CD4-positive, alpha-beta T cell (primary cell): ENCODE data around the gene MEI4. TPM values are rescaled to one million over a fixed set of nuclear protein-coding genes. Genes with fewer than 3 reads are reported as not detected.

Experiments
- ATAC-seq: fragments of 200-7000 bp; cut with Tn5 transposase; one replicate; pipeline ENCODE4 v1.10.0; 2022; ENCODE audit warnings: mild to moderate bottlenecking; ENCODE audit not compliant: poor library complexity
- CTCF ChIA-PET: fragments of 350-600 bp; sonication (Branson Sonifier 250); formaldehyde crosslinking; loops from one replicate; lab custom pipeline; 2021; ENCODE audit warnings: antibody characterized with exemption, inconsistent platforms; lab: Charles Lee
- POLR2A ChIA-PET: fragments of 350-600 bp; sonication (Branson Sonifier 250); formaldehyde crosslinking; loops from one replicate; lab custom pipeline; 2021; ENCODE audit warnings: antibody characterized with exemption, inconsistent platforms; lab: Charles Lee
- DNase-seq, 14 experiments: peaks; one replicate each; pipeline ENCODE4 v3.0.0-alpha.2; 2013 to 2020; ENCODE audit warnings: mixed read lengths in 2 of 14
- H3K27ac ChIP-seq, 2 donors: one replicate each; pipeline versions ENCODE4 v1.5.1 to v1.7.0; 2013; ENCODE audit warnings: low read length in 2 of 2, low read depth in 1 of 2, mild to moderate bottlenecking in 1 of 2
- H3K27me3 ChIP-seq, 2 experiments: 1 replicate in 1 of 2; 2 replicates in 1 of 2; pipeline versions ENCODE4 v1.6.1 to v1.7.0; 2013; ENCODE audit warnings: low read length in 2 of 2, control low read depth in 1 of 2, mild to moderate bottlenecking in 1 of 2, moderate library complexity in 1 of 2; ENCODE audit not compliant: insufficient read depth in 2 of 2, control insufficient read depth in 1 of 2
- H3K36me3 ChIP-seq: one replicate; pipeline ENCODE4 v1.6.1; 2013; ENCODE audit warnings: low read length, control low read depth; ENCODE audit not compliant: insufficient read depth
- H3K4me1 ChIP-seq: one replicate; pipeline ENCODE4 v1.6.1; 2013; ENCODE audit warnings: low read length, control low read depth; ENCODE audit not compliant: insufficient read depth
- H3K4me3 ChIP-seq: one replicate; pipeline ENCODE4 v1.5.1; 2013; ENCODE audit warnings: mild to moderate bottlenecking, low read length, moderate library complexity
- H3K9me3 ChIP-seq, 2 experiments: 1 replicate in 1 of 2; 2 replicates in 1 of 2; pipeline versions ENCODE4 v1.6.1 to v1.7.0; 2013; ENCODE audit warnings: low read length in 2 of 2, mild to moderate bottlenecking in 2 of 2, control low read depth in 1 of 2, moderate library complexity in 1 of 2; ENCODE audit not compliant: control insufficient read depth in 1 of 2, insufficient read depth in 1 of 2
- H3K27ac Mint-ChIP-seq: one replicate; pipeline ENCODE4 v1.8.0; 2020; ENCODE audit warnings: mixed read lengths
- H3K27me3 Mint-ChIP-seq: one replicate; pipeline ENCODE4 v1.8.0; 2021; ENCODE audit warnings: mixed read lengths
- H3K36me3 Mint-ChIP-seq: one replicate; pipeline ENCODE4 v1.8.0; 2021; ENCODE audit warnings: low read depth, mixed read lengths
- H3K4me1 Mint-ChIP-seq: one replicate; pipeline ENCODE4 v1.8.0; 2021; ENCODE audit warnings: low read depth, mixed read lengths
- H3K4me3 Mint-ChIP-seq: one replicate; pipeline ENCODE4 v1.8.0; 2020; ENCODE audit warnings: mild to moderate bottlenecking, mixed read lengths
- H3K9me3 Mint-ChIP-seq: one replicate; pipeline ENCODE4 v1.8.0; 2020; ENCODE audit warnings: mixed read lengths
- intact Hi-C, 2 experiments: fragments of 100-400 bp; cut with DNase I in 1 of 2; cut with micrococcal nuclease in 1 of 2; formaldehyde crosslinking; loops; one replicate each; pipeline versions ENCODE4 v1.15.1 to v1.9.0; 2023 to 2025; cut with DNase I, micrococcal nuclease
- total RNA-seq, 174 experiments: library from RNA in 2 of 174; stranded (reverse) in 2 of 174; gene quantifications; one replicate each; pipeline ENCODE4 v1.2.3 and lab custom pipeline; 2021 to 2026
- TF ChIP-seq, protein P1 (sequence below): fragments of 200-600 bp; IDR thresholded peaks from one replicate; pipeline ENCODE4 v1.8.0; 2022; ENCODE audit warnings: antibody characterized with exemption, mild to moderate bottlenecking

Gene MEI4
- total RNA-seq, 2 experiments from 2014 or later, result not detected

DNA sequence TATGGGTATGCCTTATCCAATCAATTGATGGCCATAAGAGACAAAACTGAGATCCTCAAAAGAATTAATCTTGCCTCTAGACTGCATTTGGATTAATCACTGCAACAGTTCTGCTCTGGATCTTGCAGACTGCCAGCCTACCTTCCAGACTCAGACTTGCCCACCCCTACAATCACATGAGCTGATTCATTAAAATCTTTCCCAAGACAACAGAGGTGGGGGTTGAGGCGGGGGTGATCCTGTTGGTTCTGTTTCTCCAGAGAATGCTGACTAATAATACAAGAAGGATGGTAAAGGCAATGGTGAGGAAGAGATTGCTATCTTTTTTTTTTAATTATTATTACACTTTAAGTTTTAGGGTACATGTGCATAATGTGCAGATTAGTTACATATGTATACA, 43.7 kb upstream of the MEI4 start:
- H3K4me3 ChIP-seq, result no peak overlapping the region
- no peak for ATAC-seq
- Mint-ChIP-seq H3K36me3 (no peaks in the 10 kb centered on the region), H3K9me3 (peaks cover 5% of the 10 kb centered on the region), H3K27me3 (no peaks in the 10 kb centered on the region), H3K27ac (no peak overlapping the region), H3K4me1 (no peaks in the 10 kb centered on the region), H3K4me3 (no peak overlapping the region)
- no peak for DNase-seq
- H3K4me1 ChIP-seq, result no peaks in the 10 kb centered on the region
- intact Hi-C loops, result no loop called here
- no peaks in the 10 kb centered on the region for H3K27me3 ChIP-seq
- no peaks in the 10 kb centered on the region for H3K36me3 ChIP-seq
- no peaks in the 10 kb centered on the region for H3K9me3 ChIP-seq
- no peak overlapping the region for H3K27ac ChIP-seq
- TF ChIP-seq, protein P1, sequence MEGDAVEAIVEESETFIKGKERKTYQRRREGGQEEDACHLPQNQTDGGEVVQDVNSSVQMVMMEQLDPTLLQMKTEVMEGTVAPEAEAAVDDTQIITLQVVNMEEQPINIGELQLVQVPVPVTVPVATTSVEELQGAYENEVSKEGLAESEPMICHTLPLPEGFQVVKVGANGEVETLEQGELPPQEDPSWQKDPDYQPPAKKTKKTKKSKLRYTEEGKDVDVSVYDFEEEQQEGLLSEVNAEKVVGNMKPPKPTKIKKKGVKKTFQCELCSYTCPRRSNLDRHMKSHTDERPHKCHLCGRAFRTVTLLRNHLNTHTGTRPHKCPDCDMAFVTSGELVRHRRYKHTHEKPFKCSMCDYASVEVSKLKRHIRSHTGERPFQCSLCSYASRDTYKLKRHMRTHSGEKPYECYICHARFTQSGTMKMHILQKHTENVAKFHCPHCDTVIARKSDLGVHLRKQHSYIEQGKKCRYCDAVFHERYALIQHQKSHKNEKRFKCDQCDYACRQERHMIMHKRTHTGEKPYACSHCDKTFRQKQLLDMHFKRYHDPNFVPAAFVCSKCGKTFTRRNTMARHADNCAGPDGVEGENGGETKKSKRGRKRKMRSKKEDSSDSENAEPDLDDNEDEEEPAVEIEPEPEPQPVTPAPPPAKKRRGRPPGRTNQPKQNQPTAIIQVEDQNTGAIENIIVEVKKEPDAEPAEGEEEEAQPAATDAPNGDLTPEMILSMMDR, result no peak
- ChIA-PET CTCF (interaction anchor here (0.6 kb wide), 1 partner anchor 119 kb away, joined by 3 read pairs; no protein-coding TSS in a partner anchor), POLR2A (no interaction called here)

DNA sequence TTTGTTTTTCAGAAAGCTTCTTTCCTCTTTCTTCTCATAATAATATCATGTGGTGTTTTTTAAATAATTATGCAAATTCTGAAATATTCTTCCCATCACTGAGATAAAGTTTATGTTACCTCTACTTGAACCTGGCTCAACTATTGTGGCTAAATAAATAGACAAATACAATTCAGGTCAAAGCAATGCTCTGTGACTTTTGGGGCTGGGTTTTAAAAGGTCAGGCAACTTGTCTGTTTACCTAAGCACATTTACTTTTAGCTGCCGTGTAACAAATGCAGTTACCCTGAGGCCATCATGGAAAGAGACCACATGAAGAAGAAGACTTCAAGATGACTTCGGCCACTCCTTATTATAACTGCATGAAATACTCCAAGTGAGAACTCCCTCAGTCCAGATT, 33.7 kb upstream of the MEI4 start:
- Mint-ChIP-seq H3K27ac (no peak overlapping the region), H3K27me3 (no peaks in the 10 kb centered on the region), H3K4me1 (no peaks in the 10 kb centered on the region), H3K9me3 (no peaks in the 10 kb centered on the region), H3K4me3 (no peak overlapping the region), H3K36me3 (no peaks in the 10 kb centered on the region)
- H3K4me1 ChIP-seq, result no peaks in the 10 kb centered on the region
- no peak for DNase-seq
- ChIA-PET CTCF (no interaction called here), POLR2A (no interaction called here)
- intact Hi-C loops, result no loop called here
- H3K27me3 ChIP-seq, result no peaks in the 10 kb centered on the region
- ATAC-seq, result no peak
- H3K36me3 ChIP-seq, result no peaks in the 10 kb centered on the region
- H3K4me3 ChIP-seq, result no peak overlapping the region
- no peaks in the 10 kb centered on the region for H3K9me3 ChIP-seq
- no peak overlapping the region for H3K27ac ChIP-seq
- TF ChIP-seq, protein P1, result no peak

DNA sequence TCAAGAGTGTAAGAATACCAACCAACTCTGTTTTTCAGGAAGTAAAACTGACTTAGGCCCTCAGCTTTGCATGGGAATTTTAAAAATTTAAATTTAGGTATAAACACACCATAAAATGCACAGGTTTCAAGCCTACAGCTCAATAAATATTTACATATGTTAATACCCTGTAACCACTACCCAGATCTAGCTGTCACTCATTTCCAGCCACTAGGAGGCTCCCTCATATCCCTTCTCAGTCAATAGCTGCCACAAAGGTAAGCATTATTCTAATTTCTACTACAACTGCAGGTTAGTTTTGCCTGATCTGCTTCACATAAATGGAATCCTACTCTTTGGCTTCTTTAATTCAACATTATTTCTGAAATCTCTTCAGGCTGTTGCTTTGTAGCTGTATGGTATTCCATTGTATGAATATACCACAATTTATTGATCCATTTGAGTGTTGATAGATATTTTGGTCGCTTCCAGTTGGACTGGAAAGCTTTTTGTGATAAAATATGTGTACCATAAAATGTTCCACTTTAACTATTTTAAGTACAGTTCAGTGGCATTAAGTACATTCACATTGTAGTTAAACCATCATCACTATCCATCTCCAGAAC, 32.5 kb upstream of the MEI4 start:
- intact Hi-C loops, result no loop called here
- Mint-ChIP-seq H3K4me1 (no peaks in the 10 kb centered on the region), H3K27me3 (no peaks in the 10 kb centered on the region), H3K27ac (no peak overlapping the region), H3K4me3 (no peak overlapping the region), H3K9me3 (no peaks in the 10 kb centered on the region), H3K36me3 (no peaks in the 10 kb centered on the region)
- Histone ChIP-seq H3K27me3 (no peaks in the 10 kb centered on the region), H3K4me3 (no peak overlapping the region), H3K4me1 (no peaks in the 10 kb centered on the region), H3K27ac (no peak overlapping the region), H3K9me3 (no peaks in the 10 kb centered on the region), H3K36me3 (no peaks in the 10 kb centered on the region)
- CTCF ChIA-PET, result no interaction called here
- TF ChIP-seq, protein P1, result no peak
- no peak for ATAC-seq
- no peak for DNase-seq
- POLR2A ChIA-PET, result no interaction called here
